ENCODE results near the gene CDK15.
"Not testable (repeated sequence)": the region's sequence is repeated elsewhere in the genome, so short reads cannot be mapped to it uniquely, and the experiment has no call there.

CDK15 gene

GRCh38 chr2:201833781-201834180, 27.4 kb downstream of the CDK15 start:
- DNase-seq = no peak

- no peak for DNase-seq
Observed at GRCh38 chr2:201835066-201835465, 28.7 kb downstream of the CDK15 start.

GRCh38 chr2:201837391-201837790, 31.1 kb downstream of the CDK15 start:
- DNase-seq = no peak

GRCh38 chr2:201837824-201838431, 31.6 kb downstream of the CDK15 start:
- DNase-seq = no peak

- no peak for DNase-seq
Observed at GRCh38 chr2:201839727-201840126, 33.4 kb downstream of the CDK15 start.

- no peak for DNase-seq
Observed at GRCh38 chr2:201840726-201841125, 34.4 kb downstream of the CDK15 start.

- no peak for DNase-seq
Observed at GRCh38 chr2:201842131-201842860, 36.0 kb downstream of the CDK15 start.

GRCh38 chr2:201844922-201845321, 38.6 kb downstream of the CDK15 start:
- DNase-seq = not testable (repeated sequence)

GRCh38 chr2:201847481-201847880, 41.1 kb downstream of the CDK15 start:
- no peak for DNase-seq

GRCh38 chr2:201852462-201852861, 46.1 kb downstream of the CDK15 start:
- no peak for DNase-seq

- DNase-seq = no peak
Observed at GRCh38 chr2:201852878-201853415, 46.6 kb downstream of the CDK15 start.

- DNase-seq = no peak
Observed at GRCh38 chr2:201854221-201854801, 48.0 kb downstream of the CDK15 start.

- DNase-seq = no peak
Observed at GRCh38 chr2:201854841-201855240, 48.5 kb downstream of the CDK15 start.

GRCh38 chr2:201855356-201855755, 49.0 kb downstream of the CDK15 start:
- no peak for DNase-seq

GRCh38 chr2:201857326-201857725, 51.0 kb downstream of the CDK15 start:
- DNase-seq = no peak

- DNase-seq = no peak
Observed at GRCh38 chr2:201858281-201859184, 52.2 kb downstream of the CDK15 start.

- no peak for DNase-seq
Observed at GRCh38 chr2:201859949-201860348, 53.6 kb downstream of the CDK15 start.

GRCh38 chr2:201860636-201861066, 54.3 kb downstream of the CDK15 start:
- DNase-seq = peak; percentile 32

- no peak for DNase-seq
Observed at GRCh38 chr2:201862843-201863242, 56.5 kb downstream of the CDK15 start.

GRCh38 chr2:201866643-201867473, 60.5 kb downstream of the CDK15 start:
- DNase-seq = no peak

- DNase-seq = no peak
Observed at GRCh38 chr2:201871471-201871870, 65.1 kb downstream of the CDK15 start.

- DNase-seq = no peak
Observed at GRCh38 chr2:201872591-201872990, 66.3 kb downstream of the CDK15 start.
